Trophoblast cell (in vitro differentiated cells and primary cell): ENCODE measurements around the gene LPCAT1.
"Not testable (repeated sequence)": the region's sequence is repeated elsewhere in the genome, so short reads cannot be mapped to it uniquely, and the experiment has no call there.

Experiments used
- DNase-seq, 2 donors: peaks; one replicate each; pipeline ENCODE4 v3.0.0-alpha.2; 2016
- H2AFZ ChIP-seq: 2 replicates; pipeline ENCODE4 v1.6.1; 2013; ENCODE audit warnings: low read length, moderate library complexity, mild to moderate bottlenecking; ENCODE audit not compliant: insufficient read depth, poor library complexity
- H2AK5ac ChIP-seq: 2 replicates; pipeline ENCODE4 v1.6.1; 2013; ENCODE audit warnings: mild to moderate bottlenecking, low read length
- H2BK120ac ChIP-seq: 2 replicates; pipeline ENCODE4 v1.6.1; 2013; ENCODE audit warnings: low read length, mild to moderate bottlenecking, moderate library complexity; ENCODE audit not compliant: insufficient read depth, poor library complexity
- H2BK12ac ChIP-seq: 2 replicates; pipeline ENCODE4 v1.6.1; 2013; ENCODE audit warnings: mild to moderate bottlenecking, low read length, moderate library complexity
- H2BK5ac ChIP-seq: 2 replicates; pipeline ENCODE4 v1.6.1; 2013; ENCODE audit warnings: low read length, low read depth, moderate library complexity, mild to moderate bottlenecking; ENCODE audit not compliant: poor library complexity
- H3K14ac ChIP-seq: 2 replicates; pipeline ENCODE4 v1.6.1; 2013; ENCODE audit warnings: mild to moderate bottlenecking, low read length
- H3K18ac ChIP-seq: 2 replicates; pipeline ENCODE4 v1.6.1; 2013; ENCODE audit warnings: mild to moderate bottlenecking, low read length
- H3K23ac ChIP-seq: 2 replicates; pipeline ENCODE4 v1.6.1; 2013; ENCODE audit warnings: low read length
- H3K27ac ChIP-seq: 2 replicates; pipeline ENCODE4 v1.5.1; 2013; ENCODE audit warnings: low read depth, mild to moderate bottlenecking, inconsistent platforms, low read length, moderate library complexity
- H3K27me3 ChIP-seq: 2 replicates; pipeline ENCODE4 v1.6.1; 2013; ENCODE audit warnings: inconsistent platforms, mild to moderate bottlenecking, low read length, moderate library complexity; ENCODE audit not compliant: insufficient read depth
- H3K36me3 ChIP-seq, 2 experiments: 1 replicate in 1 of 2; 2 replicates in 1 of 2; pipeline ENCODE4 v1.6.1; 2013; ENCODE audit warnings: low read length in 2 of 2, mild to moderate bottlenecking in 2 of 2, moderate library complexity in 1 of 2; ENCODE audit not compliant: insufficient read depth in 2 of 2, control insufficient read depth in 1 of 2
- H3K4ac ChIP-seq: 2 replicates; pipeline ENCODE4 v1.6.1; 2013; ENCODE audit warnings: low read depth, mild to moderate bottlenecking, low read length, moderate library complexity
- H3K4me1 ChIP-seq, 2 experiments: 1 replicate in 1 of 2; 2 replicates in 1 of 2; pipeline ENCODE4 v1.6.1; 2013; ENCODE audit warnings: low read length in 2 of 2, mild to moderate bottlenecking in 2 of 2, moderate library complexity in 1 of 2; ENCODE audit not compliant: insufficient read depth in 2 of 2, control insufficient read depth in 1 of 2
- H3K4me2 ChIP-seq: 2 replicates; pipeline ENCODE4 v1.6.1; 2013; ENCODE audit warnings: inconsistent platforms, mild to moderate bottlenecking, low read length, moderate library complexity
- H3K4me3 ChIP-seq: 2 replicates; pipeline ENCODE4 v1.5.1; 2013; ENCODE audit warnings: mild to moderate bottlenecking, low read depth, low read length, inconsistent platforms
- H3K79me1 ChIP-seq: one replicate; pipeline ENCODE4 v1.6.1; 2013; ENCODE audit warnings: low read length
- H3K79me2 ChIP-seq: 2 replicates; pipeline ENCODE4 v1.6.1; 2013; ENCODE audit warnings: low read length, mild to moderate bottlenecking; ENCODE audit not compliant: control insufficient read depth, insufficient read depth, poor library complexity
- H3K9ac ChIP-seq: 2 replicates; pipeline ENCODE4 v1.6.1; 2013; ENCODE audit warnings: mild to moderate bottlenecking, low read length
- H3K9me3 ChIP-seq: 2 replicates; pipeline ENCODE4 v1.6.1; 2013; ENCODE audit warnings: low read depth, mild to moderate bottlenecking, control low read depth, inconsistent platforms, low read length; ENCODE audit not compliant: insufficient read depth
- H4K12ac ChIP-seq: 2 replicates; pipeline ENCODE4 v1.6.1; 2013; ENCODE audit warnings: low read depth, mild to moderate bottlenecking, low read length, moderate library complexity
- H4K8ac ChIP-seq: 2 replicates; pipeline ENCODE4 v1.6.1; 2013; ENCODE audit warnings: low read depth, mild to moderate bottlenecking, low read length, moderate library complexity
- H4K91ac ChIP-seq: one replicate; pipeline ENCODE4 v1.6.1; 2013; ENCODE audit warnings: low read depth, mild to moderate bottlenecking, low read length, moderate library complexity
- WGBS: extraction: QIAGEN DNeasy Blood & Tissue Kit; methylation state at CpG from one replicate; pipeline ENCODE4 v1.1.7; 2013; ENCODE audit warnings: missing lambda C conversion rate; ENCODE audit not compliant: insufficient read length, insufficient coverage; ENCODE audit errors: extremely low coverage; 5-methylcytosine and 5-hydroxymethylcytosine counted together

LPCAT1 gene

GRCh38 chr5:1539393-1540161, 15.8 kb upstream of the LPCAT1 start:
- not testable (repeated sequence) for H2BK5ac ChIP-seq, H3K4me2 ChIP-seq, H3K79me2 ChIP-seq, H4K12ac ChIP-seq, H4K91ac ChIP-seq, H2BK12ac ChIP-seq, H3K79me1 ChIP-seq, H3K18ac ChIP-seq, DNase-seq, H3K14ac ChIP-seq, H3K9ac ChIP-seq, H3K9me3 ChIP-seq, H3K36me3 ChIP-seq, H2AFZ ChIP-seq, H3K27ac ChIP-seq, H3K23ac ChIP-seq, H4K8ac ChIP-seq, H3K4ac ChIP-seq, H3K4me1 ChIP-seq, H3K27me3 ChIP-seq, H2BK120ac ChIP-seq
- H3K4me3 ChIP-seq: peak overlapping the region; percentile 0
- peak overlapping the region; percentile 20 for H2AK5ac ChIP-seq
- no CpG with 5 or more reads among the region's 8 CpGs for WGBS

- no peak overlapping the region for H2BK5ac ChIP-seq
- no peak overlapping the region for H2BK120ac ChIP-seq
- H2AK5ac ChIP-seq: no peak overlapping the region
- WGBS: no CpG with 5 or more reads among the region's 13 CpGs
- H3K9ac ChIP-seq: no peak overlapping the region
- no peak overlapping the region for H4K8ac ChIP-seq
- H3K4me3 ChIP-seq: no peak overlapping the region
- no peak overlapping the region for H2AFZ ChIP-seq
- no peaks in the 10 kb centered on the region for H3K27me3 ChIP-seq
- peaks cover 5% of the 10 kb centered on the region for H3K9me3 ChIP-seq
- no peak overlapping the region for H3K27ac ChIP-seq
- no peak overlapping the region for H4K91ac ChIP-seq
- H2BK12ac ChIP-seq: no peak overlapping the region
- H3K4me1 ChIP-seq: peaks cover 3 to 4% of the 10 kb centered on the region in 2 experiments
- no peaks in the 10 kb centered on the region for H3K79me1 ChIP-seq
- no peak for DNase-seq
- no peak overlapping the region for H4K12ac ChIP-seq
- no peak overlapping the region for H3K4ac ChIP-seq
- H3K79me2 ChIP-seq: no peaks in the 10 kb centered on the region
- H3K36me3 ChIP-seq: no peaks in the 10 kb centered on the region
- no peak overlapping the region for H3K18ac ChIP-seq
- no peak overlapping the region for H3K4me2 ChIP-seq
- H3K23ac ChIP-seq: no peak overlapping the region
- no peak overlapping the region for H3K14ac ChIP-seq
Measured at GRCh38 chr5:1538741-1539392, 15.1 kb upstream of the LPCAT1 start.

- Histone ChIP-seq H3K4me1 (peaks cover 3 to 4% of the 10 kb centered on the region in 2 experiments), H3K4ac (no peak overlapping the region), H3K23ac (no peak overlapping the region), H3K4me3 (no peak overlapping the region), H4K8ac (no peak overlapping the region), H3K79me1 (no peaks in the 10 kb centered on the region), H3K9me3 (peaks cover 5% of the 10 kb centered on the region), H3K36me3 (no peaks in the 10 kb centered on the region), H3K9ac (no peak overlapping the region), H4K91ac (no peak overlapping the region), H3K4me2 (no peak overlapping the region), H3K18ac (no peak overlapping the region), H2AK5ac (no peak overlapping the region), H2BK120ac (no peak overlapping the region), H2BK12ac (no peak overlapping the region), H2AFZ (no peak overlapping the region), H3K27me3 (no peaks in the 10 kb centered on the region), H4K12ac (no peak overlapping the region), H3K79me2 (no peaks in the 10 kb centered on the region), H2BK5ac (no peak overlapping the region), H3K14ac (no peak overlapping the region), H3K27ac (no peak overlapping the region)
- DNase-seq: no peak
- no CpG with 5 or more reads among the region's 14 CpGs for WGBS
Measured at GRCh38 chr5:1538276-1538675, 14.5 kb upstream of the LPCAT1 start.

GRCh38 chr5:1537603-1538154, 13.9 kb upstream of the LPCAT1 start:
- Histone ChIP-seq H3K4me2 (no peak overlapping the region), H3K14ac (no peak overlapping the region), H4K12ac (no peak overlapping the region), H3K36me3 (no peaks in the 10 kb centered on the region), H3K79me1 (no peaks in the 10 kb centered on the region), H4K91ac (no peak overlapping the region), H3K4me1 (peaks cover 3 to 4% of the 10 kb centered on the region in 2 experiments), H3K9me3 (peaks cover 5% of the 10 kb centered on the region), H3K79me2 (no peaks in the 10 kb centered on the region), H3K27ac (no peak overlapping the region), H3K23ac (no peak overlapping the region), H2BK12ac (no peak overlapping the region), H3K18ac (no peak overlapping the region), H2AFZ (no peak overlapping the region), H3K27me3 (no peaks in the 10 kb centered on the region), H3K4ac (no peak overlapping the region), H4K8ac (no peak overlapping the region), H2BK5ac (no peak overlapping the region), H3K9ac (no peak overlapping the region), H2BK120ac (no peak overlapping the region), H2AK5ac (no peak overlapping the region), H3K4me3 (no peak overlapping the region)
- DNase-seq: no peak
- WGBS: no CpG with 5 or more reads among the region's 20 CpGs
